Activated CD4-positive, alpha-beta T cell treated with anti-CD3 and anti-CD28 coated beads for 4 hours (primary cell): Measurements from ENCODE around the gene GBE1.

Source experiments
- DNase-seq, 2 donors: peaks; one replicate each; pipeline ENCODE4 v3.0.0-alpha.2; 2020

The GBE1 gene

GRCh38 chr3:81459733-81460132 lies 301.7 kb downstream of the GBE1 start:
- DNase-seq, result no peak

GRCh38 chr3:81452418-81452817 lies 309.0 kb downstream of the GBE1 start:
- DNase-seq, result no peak

GRCh38 chr3:81451611-81452010 lies 309.8 kb downstream of the GBE1 start:
- no peak for DNase-seq

GRCh38 chr3:81451140-81451539 lies 310.3 kb downstream of the GBE1 start:
- DNase-seq, result no peak

GRCh38 chr3:81446806-81447205 lies 314.6 kb downstream of the GBE1 start:
- no peak for DNase-seq

GRCh38 chr3:81445712-81446111 lies 315.7 kb downstream of the GBE1 start:
- DNase-seq, result no peak

GRCh38 chr3:81444817-81445460 lies 316.5 kb downstream of the GBE1 start:
- no peak for DNase-seq

GRCh38 chr3:81443958-81444357 lies 317.5 kb downstream of the GBE1 start:
- no peak for DNase-seq

GRCh38 chr3:81443457-81443782 lies 318.0 kb downstream of the GBE1 start:
- no peak for DNase-seq

- DNase-seq, result no peak
Measured at GRCh38 chr3:81442758-81443456, 318.5 kb downstream of the GBE1 start.

- no peak for DNase-seq
Measured at GRCh38 chr3:81440661-81441060, 320.8 kb downstream of the GBE1 start.
